GM19463 (cell line): ENCODE measurements around the gene RFNG.

ENCODE experiments used
- ATAC-seq: cut with Tn5 transposase; IDR thresholded peaks from one replicate; pipeline ENCODE4 v1.9.1; 2021; ENCODE audit warnings: mild to moderate bottlenecking, moderate library complexity; ENCODE audit not compliant: unreplicated experiment

The RFNG gene

DNA sequence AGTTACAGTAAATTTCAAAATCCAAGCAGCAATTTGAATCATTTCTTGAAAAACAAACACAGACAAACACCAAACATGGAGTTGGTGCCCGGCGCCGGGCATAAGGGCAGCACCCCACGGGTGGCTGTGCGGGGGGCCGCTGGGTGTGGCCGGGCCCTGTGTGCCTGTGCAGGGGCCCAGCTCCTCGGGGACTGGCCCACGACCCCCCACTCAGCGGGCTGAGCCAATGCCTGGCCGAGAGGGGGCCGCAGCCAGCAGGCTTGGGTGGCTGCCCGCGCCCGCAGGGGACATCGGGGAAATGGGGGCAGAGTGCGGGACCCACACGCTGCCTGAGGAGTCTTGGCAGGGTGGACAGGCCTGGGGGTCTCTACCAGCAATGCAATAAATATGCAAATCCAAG, 26.8 kb upstream of the RFNG start:
- ATAC-seq, result no peak

- no peak for ATAC-seq
These were observed 26.2 kb upstream of the RFNG start for GRCh38 chr17:82077617-82078358.

DNA sequence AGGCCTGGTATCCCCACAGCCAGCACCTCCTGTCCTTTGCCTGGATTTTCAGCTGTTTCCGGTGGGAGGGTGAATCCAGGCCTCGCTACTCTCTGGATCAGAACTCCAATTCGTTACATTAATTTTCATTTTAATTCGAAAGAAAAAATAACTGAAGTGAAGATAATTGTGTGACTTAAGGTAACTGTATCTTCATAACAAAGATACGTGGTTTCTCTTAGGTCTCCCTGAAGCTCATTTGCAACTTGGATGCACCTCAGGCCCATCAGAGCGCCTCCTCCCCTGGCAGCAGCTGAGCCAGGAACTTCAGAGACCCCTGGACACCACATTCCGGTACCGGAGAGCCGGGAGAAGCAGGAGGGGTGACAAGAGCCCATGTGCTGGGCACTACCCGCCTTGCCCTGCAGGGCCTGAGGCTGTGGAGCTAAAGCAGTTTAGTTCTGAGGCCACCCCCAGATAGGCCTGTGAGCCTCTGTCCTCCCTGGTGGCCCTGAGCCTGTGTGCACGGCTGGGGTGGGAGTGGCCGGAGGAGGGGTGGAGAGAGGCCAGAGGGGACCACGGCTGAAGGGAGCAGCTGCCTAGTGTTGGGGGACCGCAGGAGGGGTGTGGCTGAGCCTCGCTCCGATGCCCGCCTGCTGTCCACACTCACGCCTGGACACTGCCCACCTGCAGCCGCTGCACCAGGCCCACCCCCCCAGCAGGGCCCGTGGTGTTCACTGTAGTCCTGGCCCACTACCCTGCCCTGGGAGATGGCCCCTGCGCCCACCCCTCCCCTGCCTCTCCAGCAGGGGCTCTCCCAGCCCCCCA, 25.4 kb upstream of the RFNG start:
- no peak for ATAC-seq

GRCh38 chr17:82076018-82076784, 24.6 kb upstream of the RFNG start:
- ATAC-seq, result no peak

GRCh38 chr17:82073446-82073845, 21.8 kb upstream of the RFNG start:
- no peak for ATAC-seq

GRCh38 chr17:82072827-82073226, 21.2 kb upstream of the RFNG start:
- no peak for ATAC-seq

DNA sequence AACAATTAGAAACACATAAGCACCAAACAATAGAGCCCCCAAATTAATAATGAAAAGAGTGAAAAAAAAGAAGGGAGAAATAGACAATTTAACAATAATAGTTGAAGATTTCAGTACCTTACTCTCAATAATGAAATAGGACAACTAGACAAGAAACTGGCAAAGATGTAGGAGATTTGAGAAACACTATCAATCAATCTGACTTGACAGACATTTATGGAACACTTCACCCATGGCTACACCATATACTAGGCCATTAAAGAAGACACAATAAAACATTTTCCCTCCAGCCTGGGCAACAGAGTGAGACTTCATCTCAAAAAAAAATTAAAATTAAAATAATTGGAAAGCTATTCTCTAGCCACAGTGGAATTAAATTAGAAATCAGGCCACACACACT, 19.0 kb upstream of the RFNG start:
- no peak for ATAC-seq

DNA sequence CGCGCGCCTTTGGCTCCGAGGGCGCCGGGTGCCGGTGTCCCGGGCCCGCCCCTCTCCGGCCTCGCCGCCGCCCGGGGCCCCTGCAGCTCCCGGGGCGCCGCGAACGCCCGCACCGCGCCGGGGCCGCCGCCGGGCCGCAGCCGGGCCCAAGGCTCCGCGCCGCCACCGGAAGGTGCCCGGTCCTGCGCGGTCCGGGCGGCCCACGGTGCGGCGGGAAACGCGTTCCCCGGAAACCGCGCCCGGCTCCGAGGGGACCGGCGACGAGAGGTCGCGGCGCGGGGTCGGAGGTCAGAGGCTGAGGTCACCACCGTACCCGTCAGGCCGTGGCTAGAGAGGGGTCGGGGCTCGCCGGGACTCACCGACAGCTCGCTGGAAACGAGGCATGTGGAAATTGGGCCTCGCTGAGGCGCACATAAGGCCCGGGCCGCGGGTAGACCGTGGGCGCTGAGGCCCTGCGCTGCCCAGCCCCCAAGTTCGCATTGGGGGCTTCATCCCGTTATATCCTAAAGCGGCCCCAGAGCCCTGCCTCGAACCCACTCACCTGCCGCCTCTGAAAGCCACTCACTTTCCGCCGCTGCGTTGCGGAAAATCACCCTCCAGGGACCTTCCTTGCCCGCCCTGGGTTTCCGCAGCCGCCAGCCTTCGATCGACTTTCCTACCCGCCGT, 14.2 kb upstream of the RFNG start, which contains the start of gene DUS1L:
Gene DUS1L, minus strand, starts transcription at position 167 of the 666 bp plus-strand sequence. CDS start 745 bp downstream, outside the sequence.
- ATAC-seq, result peak; percentile 61

DNA sequence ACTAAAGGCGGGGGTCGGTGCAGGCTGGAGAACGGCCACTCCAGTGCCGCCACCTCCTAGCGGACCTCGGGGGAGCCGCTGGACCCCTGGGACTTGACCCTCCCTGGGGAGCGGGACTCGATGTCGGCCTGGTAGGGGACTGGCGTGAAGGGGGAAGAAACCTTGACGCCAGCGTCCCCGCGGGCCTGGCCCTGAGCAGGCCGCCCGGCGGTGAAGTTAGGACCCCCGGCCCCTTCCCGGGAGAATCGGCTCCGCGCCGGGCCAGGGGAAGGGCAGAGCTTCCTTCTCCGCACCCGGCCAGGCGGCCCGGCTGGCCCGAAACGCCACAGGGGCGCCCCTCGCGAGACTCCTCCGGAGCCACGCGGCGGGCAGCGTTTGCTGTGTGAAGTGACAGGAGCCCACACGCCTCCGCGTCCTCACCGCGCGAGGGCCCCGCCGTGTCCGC, 13.6 kb upstream of the RFNG start:
- ATAC-seq, result peak; percentile 14

DNA sequence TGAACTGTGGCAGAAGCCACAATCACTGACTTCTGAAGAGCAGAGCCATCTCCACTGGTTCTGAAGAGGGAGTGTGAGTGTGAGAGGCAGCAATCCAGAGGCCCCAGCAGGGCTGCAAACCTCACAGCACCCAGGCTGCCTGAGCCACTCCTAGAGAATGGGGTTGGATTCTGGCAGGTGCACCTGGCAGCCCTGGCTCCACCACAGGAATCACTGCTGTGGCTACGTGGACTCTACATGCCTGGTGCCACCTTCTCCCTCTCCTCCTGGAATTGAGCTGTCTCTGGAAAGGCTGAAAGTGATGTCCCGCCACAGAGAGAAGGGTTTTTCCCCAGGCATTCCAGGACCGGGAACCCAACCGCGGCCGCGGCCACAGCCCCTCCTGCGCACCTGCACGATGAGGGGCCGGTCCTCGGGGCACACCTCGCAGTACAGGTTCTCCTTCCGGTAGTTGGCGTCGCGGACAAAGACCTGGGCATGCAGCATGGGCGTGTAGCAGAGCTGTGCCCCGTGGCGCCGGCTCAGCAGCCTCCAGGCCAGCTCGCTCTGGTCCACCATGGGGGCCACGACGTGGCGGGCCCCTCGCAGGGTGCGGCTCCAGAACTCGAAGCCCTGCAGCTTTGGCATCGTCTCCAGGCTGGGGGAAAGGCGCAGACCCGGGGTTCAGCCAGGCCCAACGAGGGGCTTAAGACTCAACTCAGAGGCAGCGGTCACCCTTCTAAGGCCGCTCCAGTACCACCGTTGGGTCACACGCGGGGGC, 13.0 kb upstream of the RFNG start:
- no peak for ATAC-seq

DNA sequence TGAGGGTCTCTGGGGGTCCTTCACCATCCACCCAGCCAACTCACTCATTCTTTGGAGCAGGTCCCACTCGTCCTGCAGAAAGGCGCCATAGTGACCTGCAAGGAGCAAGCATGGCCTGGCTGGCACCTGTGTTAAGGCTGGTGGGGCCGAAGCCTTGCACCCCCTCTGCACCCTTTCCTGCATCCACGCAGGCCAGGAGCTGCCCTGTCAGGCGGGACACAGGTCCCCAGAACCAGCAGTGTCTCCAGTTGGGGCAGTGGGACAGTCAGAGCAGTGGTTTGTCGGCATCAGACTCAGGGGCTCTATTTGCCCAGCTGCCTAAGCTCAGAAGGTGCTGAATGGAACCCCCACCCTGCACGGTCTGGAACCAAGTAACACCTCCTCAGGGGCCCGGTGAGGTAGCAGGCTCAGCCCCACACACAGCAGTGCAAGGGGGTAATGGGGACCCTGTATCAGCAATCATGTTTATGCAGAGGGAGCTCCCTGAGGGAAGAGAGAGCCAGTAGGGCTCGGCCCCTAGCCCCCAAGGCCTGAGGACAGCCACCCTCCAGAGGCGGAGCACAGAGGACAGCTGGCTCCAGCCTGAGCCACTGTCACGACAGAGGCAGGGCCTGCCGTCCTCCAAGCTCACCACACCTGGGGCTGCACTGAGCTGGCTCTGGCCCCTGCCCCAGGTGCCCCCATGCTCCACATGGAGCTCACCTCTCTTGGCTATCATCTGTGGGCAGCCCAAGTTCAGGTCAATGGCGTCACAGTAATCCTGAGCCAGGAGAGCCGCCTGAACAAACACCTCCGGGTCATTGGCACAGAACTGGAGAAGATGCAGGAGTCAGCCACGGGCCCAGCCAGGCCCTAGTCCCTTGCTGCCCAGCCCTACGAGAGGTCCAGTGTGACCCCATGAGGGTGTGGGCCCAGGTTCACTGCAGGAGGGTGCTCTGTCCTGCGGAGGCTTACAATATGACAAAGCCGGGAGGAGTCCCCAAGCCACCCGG, 12.1 kb upstream of the RFNG start:
- ATAC-seq, result no peak

GRCh38 chr17:82062984-82063368, 11.4 kb upstream of the RFNG start:
- ATAC-seq, result no peak

DNA sequence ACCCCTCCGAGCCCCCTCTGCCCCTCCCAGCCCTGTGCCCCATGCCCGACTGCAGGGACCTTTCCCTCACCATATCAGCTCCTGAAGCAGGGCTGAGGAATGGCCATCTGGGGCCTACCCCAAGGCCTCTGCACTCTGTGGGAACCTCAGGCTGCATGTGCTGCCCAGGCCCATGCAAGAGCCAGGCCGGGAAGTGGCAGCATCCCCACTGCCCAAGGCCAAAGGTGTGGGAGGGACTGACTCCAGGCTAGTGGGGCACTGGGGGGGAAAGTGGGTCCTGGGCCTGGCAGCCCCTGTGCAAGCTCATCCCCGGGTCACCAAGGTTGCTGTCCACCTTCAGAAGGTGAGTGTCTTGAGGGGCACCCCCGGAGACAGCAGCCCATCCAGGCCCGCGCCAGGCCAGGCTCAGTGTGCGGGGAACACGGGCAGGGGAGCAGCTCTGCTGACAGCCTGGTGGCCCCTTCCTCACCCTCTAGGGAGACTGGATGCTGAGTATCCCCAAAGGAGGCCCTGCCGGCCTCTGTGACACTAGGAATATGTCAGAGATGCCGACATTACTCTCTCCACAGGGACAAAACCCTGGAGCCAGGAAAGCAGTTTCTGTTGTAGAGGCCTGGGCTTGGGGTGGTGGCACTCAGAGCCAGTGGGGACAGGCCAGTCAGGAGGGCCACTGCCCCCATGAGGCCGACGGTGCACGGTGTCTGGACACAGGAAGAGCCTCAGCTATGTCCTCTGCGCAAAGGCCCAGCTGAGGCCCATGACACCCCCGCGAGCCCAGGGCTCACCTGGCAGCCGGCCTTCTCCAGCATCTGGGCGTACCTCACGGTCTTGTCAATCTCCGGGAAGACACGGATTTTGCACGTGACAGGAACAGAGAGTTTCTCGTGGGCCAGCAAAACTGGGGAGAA, 10.7 kb upstream of the RFNG start:
- ATAC-seq, result no peak

DNA sequence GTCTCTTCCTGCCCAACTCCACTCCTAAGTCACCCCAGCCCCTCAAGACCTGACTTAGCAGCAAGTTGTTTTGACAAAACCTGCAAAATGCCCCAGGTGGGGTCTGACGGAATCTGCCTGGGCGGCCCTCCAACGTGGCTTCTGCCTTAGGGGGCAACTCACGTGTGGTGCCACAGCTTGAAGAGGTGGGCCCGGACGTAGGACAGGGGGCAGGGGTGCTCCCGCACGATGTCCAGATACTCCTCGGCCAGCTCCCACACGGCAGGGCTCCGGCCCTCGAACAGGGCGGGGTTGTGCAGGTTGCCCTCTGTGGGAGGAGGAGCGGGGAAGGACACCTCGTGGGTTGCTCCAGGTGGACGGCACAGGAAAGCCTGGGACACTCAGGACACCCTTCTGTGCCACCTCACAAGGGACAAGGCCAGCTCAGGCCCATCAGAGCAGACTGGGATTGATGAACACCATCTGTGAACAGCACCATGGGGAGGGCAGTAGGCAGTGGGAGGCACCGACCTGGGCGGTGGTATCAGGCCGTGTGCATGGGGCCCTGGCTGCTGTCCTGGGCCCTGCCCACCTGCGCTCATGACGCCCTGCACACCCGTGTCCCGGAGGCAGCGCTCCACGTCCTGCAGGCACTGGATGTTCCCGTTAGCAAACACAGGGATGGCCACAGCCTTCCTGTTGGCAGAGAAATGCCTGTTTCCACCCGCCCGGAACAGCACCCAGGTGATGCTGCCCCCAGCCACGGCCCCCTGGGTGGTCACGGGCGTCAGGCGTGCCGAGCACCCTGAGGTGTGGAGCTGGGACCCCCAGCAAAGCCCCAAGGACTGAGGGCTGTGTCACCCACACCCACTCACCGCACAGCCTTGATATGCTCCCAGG, 9.7 kb upstream of the RFNG start:
- ATAC-seq, result no peak

- no peak for ATAC-seq
These were observed 9.0 kb upstream of the RFNG start for GRCh38 chr17:82060614-82061013.

- no peak for ATAC-seq
These were observed 8.4 kb upstream of the RFNG start for GRCh38 chr17:82060001-82060380.
